GM19455 (cell line): ENCODE measurements around the gene TMPRSS13.
"Not testable (repeated sequence)": the region's sequence is repeated elsewhere in the genome, so short reads cannot be mapped to it uniquely, and the experiment has no call there.

Experiments
- ATAC-seq: cut with Tn5 transposase; IDR thresholded peaks from one replicate; pipeline ENCODE4 v1.9.1; 2021; ENCODE audit not compliant: unreplicated experiment

TMPRSS13 gene

DNA sequence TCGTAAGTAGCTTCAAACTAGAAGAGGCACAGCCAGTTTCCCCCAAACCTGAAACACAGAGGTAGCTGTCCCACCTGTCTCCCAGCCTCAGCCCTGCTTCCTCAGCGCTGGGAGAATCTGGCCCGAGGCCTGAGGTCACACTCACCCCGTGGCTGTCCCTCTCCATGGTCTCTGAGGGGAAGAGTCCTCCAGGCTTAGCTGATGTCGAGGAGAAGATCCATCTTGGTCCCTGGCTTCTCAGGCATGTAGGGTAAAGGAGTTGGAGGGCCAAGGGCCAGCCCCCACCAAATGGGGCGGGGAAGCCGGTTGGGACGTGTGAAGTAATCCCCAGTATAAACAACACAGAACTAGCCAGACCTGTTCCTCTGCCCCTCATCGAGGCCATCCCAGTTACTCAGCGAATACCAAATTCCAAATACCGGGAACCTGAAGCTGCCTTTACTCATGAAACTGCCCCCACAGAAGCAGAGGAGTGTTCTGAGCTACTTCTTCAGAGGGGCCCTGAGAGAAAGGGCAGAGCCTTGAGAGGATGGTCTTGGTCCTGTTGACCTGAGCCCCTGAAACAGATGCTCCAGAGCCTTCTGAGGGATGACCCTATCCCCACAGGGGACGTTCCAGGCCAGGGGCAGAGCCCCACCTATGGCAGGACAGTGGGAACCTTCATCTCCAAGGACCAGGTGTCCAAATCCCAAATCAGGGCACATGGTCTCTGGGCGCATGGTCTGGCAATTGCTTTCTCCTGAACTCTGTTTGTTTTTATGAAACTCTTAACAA, at the start of gene TMPRSS13:
TSS of gene TMPRSS13 (minus strand) at position 261 of the 774 bp plus-strand sequence. CDS start at position 166, 95 bp downstream.
- no peak for ATAC-seq

DNA sequence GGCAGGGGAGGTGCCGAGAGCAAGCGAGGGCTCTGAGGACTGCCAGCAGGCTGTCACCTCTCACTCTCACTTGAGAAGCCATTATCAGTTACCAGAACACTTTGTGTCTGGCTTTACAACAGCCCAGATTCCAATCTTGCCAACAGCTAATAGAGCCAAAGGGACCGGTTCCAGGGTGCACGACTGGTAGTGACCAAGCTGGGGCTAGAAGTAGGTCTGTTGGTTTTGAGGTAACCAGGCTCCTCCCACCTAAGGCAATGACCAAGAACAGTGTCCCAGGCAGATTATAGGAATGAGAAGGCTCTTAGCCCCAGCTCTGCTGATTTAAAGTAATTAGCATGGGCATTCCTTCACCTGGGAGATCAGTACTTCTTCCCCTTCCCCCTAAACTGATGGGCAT, 49.8 kb upstream of the TMPRSS13 start:
- ATAC-seq, result no peak

DNA sequence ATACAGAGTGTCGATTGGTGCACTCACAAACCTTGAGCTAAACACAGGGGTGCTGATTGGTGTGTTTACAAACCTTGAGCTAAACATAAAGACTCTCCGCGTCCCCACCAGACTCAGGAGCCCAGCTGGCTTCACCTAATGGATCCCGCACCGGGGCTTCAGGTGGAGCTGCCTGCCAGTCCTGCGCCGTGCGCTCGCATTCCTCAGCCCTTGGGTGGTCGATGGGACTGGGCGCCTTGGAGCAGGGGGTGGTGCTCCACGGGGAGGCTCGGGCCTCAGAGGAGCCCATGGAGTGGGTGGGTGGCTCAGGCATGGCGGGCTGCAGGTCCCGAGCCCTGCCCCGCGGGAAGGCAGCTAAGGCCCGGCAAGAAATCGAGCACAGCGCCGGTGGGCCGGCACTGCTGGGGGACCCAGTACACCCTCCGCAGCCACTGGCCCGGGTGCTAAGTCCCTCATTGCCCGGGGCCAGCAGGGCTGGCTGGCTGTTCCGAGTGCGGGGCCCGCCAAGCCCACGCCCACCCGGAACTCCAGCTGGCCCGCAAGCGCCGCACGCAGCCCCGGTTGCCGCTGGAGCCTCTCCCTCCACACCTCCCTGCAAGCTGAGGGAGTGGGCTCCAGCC, 49.2 kb upstream of the TMPRSS13 start:
- not testable (repeated sequence) for ATAC-seq

DNA sequence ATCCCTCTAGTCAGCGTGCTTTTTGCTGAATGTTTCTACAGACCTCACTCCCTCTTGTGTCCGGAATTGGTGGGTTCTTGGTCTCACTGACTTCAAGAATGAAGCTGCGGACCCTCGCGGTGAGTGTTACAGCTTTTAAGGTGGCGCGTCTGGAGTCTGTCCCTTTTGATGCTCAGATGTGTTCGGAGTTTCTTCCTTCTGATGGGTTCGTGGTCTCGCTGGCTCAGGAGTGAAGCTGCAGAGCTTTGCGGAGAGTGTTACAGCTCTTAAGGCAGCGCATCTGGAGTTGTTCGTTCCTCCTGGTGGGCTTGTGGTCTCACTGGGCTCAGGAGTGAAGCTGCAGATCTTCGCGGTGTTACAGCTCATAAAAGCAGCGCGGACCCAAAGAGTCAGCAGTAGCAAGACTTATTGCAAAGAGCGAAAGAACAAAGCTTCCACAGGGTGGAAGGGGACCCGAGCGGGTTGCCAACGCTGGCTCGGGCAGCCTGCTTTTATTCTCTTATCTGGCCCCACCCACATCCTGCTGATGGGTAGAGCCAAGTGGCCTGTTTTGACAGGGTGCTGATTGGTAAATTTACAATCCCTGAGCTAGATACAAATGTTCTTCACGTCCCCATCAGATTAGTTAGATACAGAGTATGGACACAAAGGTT, 48.5 kb upstream of the TMPRSS13 start:
- not testable (repeated sequence) for ATAC-seq

DNA sequence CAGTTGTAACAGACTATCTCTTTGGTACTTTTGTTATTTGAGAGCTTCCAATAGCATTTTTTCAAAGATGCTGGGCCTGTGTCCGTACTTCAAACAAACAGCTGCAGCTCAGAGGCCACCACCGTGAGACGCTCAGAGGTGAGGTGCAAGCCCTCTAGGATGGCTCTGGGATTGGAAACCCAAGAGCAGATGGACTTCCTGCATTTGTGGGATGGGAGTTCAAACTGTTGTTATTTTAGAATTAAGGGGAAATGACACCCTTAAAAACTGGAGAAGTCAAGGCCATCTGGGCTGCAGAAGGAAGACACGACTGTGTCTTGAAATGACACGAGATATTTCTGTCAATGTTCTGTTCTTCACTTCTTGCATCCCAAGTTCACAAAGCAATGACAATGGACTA, 47.8 kb upstream of the TMPRSS13 start:
- ATAC-seq, result no peak

DNA sequence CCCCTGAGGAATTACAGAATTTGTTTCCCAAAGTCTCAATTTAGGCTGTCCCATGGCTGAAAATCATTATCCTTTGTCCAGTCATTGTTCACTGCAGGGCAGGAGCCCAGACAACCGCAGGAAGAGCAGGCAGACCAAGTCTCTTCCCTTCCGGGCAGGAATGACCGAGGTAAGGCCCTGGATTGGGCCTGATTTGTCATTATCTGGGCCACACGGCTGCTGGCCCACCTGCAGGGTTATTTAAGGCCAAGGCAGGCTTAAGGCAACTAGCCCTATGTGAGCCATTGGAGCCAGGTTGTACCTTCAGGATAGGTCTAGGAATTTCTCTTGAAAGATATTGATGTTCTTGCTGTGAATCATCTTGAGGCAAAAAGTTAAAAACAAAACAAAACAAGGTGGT, 47.2 kb upstream of the TMPRSS13 start:
- no peak for ATAC-seq

DNA sequence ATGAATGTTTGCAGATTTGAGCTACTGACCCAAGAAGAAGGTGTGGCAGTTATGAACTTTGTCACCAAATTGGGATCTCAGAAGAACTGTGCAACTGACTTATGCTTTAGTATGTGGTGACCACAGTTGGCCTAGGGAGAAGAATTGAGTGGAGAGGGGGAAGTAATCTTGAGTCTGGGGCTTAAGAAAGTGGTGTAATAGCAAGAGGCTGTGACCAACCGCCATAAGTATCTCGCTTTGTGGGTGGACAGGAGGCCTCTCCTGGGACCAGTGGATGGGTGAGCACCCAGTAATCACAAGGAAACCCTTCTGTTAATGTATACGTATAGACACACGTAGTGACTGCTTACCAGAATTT, 44.3 kb upstream of the TMPRSS13 start:
- ATAC-seq, result no peak

GRCh38 chr11:117972629-117973502, 43.7 kb upstream of the TMPRSS13 start:
- no peak for ATAC-seq

DNA sequence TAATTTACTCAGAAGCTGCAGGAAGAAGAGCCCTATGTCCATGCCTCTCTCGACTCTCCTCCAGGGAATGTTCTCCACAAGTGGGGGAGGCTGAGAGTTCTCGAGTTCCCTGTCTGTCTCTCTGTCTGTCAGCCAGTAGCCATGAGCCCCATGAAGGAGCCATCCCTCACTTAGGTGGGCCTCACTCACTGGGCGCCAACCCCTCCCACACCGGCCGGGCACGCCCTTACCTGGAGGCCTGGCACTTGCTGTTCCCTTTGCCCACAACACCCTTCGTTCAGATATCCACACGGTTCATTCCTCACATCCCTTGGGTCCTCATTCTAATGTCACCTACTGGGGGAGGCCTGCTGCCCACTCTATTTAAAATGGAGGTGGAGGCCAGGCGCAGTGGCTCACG, 42.8 kb upstream of the TMPRSS13 start:
- ATAC-seq, result no peak

GRCh38 chr11:117970400-117971024, 41.3 kb upstream of the TMPRSS13 start:
- no peak for ATAC-seq

DNA sequence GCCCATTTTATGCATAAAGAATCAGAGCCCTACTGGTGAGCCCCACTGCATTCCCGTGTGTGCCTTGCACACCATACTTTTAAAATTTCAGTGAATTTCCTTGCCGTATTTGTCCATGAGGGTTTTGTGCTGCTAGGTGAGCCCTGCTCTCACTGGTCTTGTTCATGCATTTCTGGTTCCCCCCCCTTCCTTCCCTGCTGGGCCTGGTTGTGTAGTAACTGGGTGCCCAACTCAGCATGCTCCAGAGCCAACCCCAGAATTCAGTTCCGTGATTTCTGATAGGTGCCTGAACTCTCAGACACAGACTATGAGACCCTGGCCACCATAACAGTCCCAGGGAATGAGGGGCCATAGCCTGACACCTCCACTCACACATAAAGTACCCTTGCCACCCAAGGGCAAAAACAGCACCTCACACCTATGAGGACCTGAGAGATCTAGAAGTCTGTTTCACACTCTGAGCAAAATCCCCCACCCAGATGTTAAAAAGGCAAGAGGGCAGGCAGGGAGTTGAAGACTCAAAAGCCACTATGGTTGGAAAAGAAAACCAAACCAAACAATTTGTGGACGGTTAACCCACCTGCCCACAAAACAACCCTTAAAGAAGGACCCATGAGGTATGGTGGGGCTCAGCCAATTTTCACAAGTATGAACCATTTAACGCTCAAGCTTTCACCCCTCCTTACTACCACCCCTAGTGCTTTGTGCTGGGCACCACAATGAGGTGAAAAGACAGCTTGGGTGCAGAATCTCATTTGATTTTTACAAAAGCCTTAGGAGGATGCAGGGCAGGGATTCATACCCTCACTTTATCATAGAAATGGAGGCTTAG, 40.2 kb upstream of the TMPRSS13 start:
- no peak for ATAC-seq

DNA sequence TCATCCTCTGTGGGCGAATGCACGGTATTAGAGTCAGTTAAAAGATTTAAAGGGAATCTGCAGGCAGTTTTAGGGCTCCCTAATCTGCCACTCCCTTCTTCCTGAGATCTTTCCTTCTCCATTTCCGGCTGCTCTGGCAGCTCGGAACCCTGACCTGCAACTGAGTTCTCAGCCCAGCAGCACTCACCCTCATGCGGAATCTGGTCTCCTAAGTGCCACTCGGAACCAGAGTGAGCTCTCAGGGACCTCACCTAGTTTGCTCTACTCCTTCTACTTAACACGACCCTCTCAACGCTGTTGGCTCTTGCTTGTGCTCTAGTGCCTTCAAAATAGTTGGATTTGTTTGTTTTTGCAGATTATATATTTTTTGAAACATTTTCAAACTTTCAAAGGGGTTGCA, 37.7 kb upstream of the TMPRSS13 start:
- ATAC-seq, result no peak

DNA sequence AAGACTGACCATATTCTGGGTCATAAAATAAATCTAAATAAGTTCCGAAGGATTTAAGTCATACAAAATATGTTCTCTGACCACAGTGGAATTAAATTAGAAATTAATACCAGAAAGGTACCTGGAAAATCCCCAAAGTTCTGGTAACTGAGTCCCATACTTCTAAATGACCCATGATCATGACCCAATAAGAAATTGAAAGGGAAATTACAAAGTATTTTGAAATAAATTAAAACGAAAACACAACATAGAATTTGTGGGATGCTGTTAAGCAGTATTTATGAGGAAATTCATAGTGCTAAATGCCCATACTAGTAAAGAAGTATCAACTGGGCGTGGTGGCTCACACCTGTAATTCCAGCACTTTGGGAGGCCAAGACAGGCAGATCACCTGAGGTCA, 33.6 kb upstream of the TMPRSS13 start:
- ATAC-seq, result no peak

- no peak for ATAC-seq
Measured at GRCh38 chr11:117961896-117962295, 32.7 kb upstream of the TMPRSS13 start.

GRCh38 chr11:117960406-117960805, 31.2 kb upstream of the TMPRSS13 start:
- ATAC-seq, result no peak

- no peak for ATAC-seq
Measured at GRCh38 chr11:117959438-117960149, 30.4 kb upstream of the TMPRSS13 start.

DNA sequence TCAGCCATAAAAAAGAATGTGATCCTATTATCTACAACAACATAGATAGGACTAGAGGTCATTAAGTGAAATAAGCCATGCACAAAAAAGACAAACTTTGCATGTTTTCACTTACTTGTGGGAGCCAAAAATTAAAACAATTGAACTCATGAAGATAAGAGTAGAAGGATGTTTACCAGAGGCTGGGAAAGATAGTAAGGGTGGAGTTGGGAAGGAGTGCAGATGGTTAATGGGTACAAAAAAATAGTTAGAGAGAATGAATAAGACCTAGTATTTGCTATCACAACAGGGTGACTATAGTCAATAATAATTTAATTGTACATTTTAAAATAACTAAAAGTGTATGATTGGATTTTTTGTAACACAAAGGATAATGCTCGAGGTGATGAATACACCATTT, 29.7 kb upstream of the TMPRSS13 start:
- ATAC-seq, result no peak

- ATAC-seq, result no peak
Measured at GRCh38 chr11:117953024-117953671, 23.9 kb upstream of the TMPRSS13 start.
